GM04504 (cell line): Measurements from ENCODE around the gene PPP1R7.

Experiments
- DNase-seq: peaks from one replicate; pipeline ENCODE4 v3.0.0-alpha.2; 2012; ENCODE audit warnings: low read depth

PPP1R7 gene

DNA sequence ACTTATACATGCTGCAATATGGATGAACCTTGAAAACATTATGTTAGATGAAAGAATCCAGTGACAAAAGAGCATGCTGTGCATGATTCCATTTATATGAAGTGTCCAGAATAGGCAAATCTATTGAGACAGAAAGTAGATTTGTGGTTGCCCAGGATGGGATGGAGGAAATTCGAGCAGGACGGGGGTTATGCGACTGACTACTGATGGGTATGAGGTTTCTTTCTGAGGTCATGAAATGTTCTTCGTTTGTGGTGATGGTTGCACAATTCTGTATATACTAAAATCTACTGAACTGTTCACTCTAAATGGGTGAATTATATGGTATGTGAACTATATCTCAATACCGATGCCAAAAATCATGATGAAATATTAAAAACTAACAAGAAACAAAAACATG lies 29.3 kb upstream of the PPP1R7 start:
- no peak for DNase-seq

DNA sequence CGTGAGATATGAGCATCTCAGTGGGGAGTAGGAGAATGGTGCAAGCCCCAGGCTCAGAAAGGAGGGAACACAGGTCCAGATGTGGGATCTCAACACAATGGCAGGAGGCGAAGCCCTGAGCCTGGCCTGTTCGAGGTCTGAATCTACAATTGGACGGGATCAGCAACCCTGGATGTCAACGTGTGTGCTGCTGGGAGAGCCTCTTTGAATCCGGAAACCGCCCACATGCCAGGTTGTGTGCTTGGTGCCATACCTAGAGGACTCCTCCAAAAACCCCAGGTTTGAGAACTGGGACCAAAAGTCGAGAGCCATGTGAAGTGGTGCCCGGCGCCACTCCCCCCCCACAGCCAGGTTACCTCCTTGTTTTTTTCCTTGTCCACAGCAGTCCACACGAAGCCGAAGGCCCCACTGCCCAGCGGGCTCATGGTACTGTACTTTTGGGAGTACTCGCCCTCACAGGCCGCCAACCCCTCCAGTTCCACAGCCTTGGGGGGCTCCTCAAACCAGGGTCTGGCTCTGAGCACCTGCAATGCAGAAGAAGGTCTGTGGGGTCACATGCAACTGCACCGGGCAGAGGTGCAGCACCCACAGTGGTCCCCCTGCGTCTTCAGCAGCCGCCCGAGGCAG lies 27.8 kb upstream of the PPP1R7 start:
- no peak for DNase-seq

DNA sequence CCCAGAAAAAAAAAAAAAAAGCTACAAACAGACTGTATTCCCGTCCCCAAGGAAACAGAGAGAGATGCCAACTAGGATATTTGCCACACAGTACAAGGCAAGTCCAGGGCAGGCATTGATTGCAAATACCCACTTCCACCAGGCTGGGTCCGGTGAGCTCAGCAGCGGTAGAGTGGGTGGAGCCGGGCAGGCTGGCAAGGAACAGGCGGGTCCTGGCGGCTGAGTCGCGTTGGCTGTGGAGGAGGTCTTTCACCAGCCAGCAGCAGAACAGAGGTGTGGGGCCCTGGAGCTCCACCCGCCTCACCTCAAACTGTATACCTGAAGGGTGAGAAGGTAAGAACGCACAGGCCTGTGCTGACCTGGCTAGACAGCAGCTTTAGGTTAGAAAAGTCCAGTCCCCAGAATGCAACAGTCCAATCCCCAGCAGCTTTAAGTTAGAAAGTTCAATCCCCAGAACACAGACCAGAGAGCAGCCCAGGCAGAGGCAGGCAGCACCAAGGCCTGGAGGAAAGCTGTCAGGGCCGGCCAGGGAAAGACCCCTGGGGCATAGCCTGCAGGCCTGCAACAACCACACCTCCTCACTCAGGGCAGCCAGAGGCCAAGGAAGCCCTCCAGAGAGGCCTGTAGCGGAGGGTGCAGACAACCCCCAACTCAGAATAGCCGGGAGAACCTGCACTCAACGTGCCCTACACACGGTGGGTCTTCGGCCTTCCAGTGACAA lies 26.3 kb upstream of the PPP1R7 start:
- no peak for DNase-seq

DNA sequence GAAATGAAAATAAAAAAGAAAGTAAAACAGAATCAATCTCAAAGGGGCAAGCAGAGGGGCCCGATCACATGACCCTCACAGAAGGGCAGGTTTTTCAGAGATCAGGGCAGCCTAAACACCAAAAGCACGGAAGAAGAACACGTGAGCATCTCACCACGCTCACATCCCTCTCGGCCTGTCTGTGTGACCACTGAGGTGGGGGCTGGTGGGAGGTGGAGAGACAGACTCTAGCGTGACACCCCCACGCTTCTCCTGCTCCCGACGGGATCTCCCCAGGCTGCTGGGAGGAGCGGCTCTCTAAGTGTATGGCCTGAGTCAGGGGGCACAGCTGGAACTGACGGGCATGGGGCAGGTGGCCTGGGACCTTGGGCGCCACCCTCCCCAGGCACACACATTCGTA lies 24.6 kb upstream of the PPP1R7 start:
- no peak for DNase-seq

DNA sequence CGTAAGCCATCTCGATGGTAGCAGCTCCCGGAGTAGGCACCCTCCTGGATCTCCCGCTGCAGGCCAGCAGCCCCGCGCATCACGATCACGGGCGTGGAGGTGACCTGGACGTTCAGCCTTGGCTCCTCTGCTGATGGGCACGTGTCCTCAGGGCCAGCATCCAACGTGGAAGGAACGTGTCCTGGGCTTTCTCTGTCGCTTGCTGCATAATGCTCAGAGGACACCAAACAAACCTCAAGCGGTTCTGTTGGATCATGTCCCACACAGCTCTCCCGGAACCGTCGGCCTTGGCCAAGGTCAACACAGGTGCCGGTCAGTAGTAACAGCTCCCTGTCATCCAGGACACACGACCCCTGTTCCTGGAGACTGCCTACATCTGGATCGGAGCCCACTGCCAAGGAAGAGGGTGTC lies 24.1 kb upstream of the PPP1R7 start:
- no peak for DNase-seq

DNA sequence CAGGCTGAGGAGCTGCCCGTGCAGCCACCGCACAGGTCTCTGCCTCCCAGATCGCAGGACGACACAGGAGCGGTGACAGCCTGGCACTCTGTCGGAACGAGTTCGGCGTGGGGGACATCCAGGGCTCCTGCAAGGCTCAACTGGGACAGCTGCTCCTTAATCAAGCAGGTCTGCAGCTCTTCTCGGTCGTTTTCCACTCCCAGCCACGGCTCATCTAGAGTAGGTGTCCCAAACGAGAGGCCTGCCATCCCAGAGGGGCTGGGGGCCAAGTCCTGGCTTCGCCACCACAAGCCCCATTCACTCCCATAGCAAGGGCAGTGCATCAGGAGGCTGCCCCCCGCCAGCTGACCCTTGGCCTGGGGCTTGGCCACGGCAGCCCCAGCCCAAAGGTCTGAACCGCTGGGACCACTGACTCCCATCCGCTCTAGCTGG lies 23.5 kb upstream of the PPP1R7 start:
- DNase-seq = no peak

DNA sequence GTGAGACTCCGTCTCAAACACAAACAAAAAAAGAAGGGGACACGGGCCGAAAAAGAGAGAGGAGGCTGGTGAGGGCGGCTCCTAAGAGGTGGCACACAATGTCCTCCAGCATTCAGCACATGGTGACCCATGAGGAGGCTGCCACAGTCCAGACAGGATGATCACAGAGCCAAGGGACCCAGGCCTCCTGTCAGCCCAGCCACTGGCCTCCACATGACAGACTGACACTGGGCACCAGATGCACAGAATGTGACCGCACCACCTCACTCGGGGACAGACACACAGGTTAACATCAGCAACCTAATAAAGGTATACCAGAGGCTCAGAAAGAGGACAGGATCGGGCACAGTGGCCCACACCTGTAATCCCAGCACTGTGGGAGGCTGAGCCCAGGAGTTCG lies 22.0 kb upstream of the PPP1R7 start:
- DNase-seq = no peak

DNA sequence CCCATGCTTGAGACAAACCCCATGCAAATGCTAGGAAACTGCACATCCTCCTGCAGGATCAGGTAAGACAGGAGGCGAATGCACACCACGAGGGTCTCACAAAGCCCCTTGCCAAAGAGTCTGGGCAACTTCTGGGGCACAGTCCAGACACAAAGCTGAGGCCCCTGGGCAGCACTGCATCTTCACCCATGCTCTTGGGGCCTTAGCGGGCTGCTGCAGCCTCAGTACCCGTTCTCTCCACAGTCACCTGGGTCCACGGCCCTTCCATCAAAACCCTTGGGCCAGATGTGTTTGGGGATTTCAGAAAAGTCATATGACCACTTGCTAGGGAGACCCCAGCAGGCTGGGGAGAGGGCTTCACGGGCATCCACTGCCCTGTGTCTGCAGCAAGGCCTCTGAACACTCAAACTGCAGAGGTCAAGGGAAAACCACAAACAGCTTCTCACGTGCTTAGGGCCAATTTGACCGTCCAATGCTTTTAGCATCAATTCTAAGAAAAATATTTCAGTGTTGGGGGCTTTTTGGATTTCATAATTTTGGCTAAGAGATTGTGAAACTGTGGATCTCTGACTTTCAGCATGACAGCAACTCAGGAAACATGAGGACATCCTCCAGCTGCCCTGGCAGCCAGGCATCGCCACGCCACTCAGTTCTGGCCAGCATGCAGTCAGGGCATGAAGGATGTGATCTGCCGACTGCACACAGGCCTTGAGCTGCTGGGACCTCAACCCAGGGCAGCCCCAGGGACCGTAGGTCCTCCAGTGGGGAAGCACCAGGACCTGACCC lies 21.0 kb upstream of the PPP1R7 start:
- DNase-seq = no peak

DNA sequence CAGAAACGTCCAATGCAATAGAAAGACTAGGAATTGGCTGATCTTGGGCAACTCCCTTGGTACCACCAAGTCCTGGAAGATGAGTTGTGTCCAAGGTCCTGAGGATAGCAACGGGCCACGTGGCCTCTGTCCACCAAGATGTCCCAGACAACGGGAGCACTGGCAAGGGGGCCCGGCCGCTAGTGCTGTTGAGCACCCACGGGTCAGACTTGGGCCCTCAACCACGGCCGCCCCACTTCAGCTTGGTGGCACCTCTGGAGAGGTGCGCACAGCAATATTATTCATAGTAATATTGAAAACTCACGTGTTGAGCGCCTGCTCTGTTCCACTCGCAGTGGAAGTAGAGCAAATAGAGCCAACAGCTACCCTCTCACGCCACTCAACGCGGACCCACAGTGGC lies 20.0 kb upstream of the PPP1R7 start:
- no peak for DNase-seq

DNA sequence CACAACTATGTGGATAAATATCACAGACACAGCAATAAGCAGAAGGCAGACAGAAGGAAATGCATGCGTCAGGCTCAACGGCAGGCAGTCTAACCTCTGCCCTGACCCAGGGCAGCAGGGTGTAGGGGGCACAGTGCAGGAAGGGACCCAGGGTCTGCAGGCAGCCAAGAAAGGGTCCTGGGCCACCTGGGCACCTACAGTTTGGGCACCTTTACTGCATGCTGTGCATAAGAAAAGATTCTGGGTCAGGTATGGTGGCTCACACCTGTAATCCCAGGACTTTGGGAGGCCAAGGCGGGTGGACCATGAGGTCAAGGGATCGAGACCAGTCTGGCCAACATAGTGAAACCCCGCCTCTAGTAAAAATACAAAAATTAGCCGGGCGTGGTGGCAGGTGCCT lies 18.7 kb upstream of the PPP1R7 start:
- no peak for DNase-seq

DNA sequence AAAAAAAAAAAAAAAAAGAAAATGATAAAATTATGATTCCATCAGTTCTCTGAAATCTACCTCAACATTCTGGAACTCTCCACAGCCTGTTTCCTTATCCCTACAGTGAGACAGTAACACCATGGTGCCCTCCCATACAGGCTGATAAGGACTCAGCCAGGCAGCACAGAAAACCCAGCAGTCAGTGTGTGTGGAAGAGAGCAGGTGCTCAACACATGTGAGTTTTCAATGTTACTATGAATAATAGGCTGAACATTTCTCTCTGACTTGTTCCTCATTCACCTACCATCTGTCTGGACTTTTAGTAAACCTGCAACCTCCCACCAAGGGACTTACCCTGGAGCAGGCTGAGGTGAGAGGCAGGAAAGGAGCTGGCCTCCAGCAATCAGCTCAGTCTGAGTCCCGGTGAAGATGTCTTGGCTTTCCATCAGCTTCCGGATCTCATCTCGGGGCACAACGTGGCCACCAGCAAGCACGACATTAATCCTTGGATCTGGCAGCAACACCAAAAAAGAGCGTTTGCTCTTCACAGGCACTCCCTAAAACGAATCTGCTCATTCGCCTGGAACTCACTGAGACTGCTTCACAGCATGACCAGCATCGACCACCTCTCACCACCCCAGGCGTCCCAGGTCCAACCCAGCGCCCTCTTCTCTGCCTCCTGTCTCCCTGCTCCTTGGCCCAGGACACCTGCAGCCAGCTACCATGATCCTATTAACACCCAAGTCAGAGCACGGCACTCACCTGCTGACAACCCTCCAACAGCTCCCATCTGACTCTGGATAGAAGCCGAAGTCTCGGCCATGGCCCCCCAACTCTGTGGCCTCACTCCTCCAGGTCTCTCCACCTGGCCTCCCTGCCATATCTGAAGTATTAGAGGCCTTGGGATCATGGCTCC lies 17.5 kb upstream of the PPP1R7 start:
- no peak for DNase-seq

DNA sequence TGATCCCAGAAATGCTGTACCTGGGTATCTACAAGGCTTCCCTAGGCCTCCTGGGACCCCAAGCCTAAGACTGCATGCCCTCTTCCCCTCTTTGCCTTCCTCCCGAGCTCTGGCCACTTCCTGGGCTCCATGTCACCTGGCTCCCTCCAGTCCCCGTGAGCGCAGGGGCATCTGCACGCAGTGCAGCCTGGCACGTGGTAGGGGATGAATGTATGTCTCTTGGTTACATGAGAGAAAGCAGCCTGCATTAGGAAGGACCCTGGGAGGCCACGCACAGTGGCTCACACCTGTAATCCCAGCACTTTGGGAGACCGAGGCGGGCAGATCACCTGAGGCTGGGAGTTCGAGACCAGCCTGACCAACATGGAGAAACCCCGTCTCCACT lies 16.8 kb upstream of the PPP1R7 start:
- DNase-seq = no peak

DNA sequence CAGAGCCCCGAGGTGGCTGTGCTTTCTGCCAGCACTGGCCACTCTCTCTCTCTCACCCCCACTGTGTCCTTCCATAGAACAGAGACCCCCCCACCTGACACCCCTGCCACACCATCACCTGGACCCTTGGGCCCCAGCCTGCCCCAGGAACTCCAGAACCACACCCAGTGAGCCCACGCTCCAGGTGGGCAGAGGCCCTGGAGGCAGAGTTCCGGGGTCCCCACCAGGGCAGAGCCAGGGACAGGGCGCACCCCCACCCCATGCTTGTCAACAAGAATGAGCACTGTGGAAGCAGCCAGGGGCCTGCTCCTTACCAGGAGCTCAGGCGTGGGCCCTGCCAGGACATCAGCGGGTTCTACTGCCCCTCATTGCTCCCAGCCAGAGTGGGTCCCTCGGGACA lies 15.6 kb upstream of the PPP1R7 start:
- DNase-seq = no peak

DNA sequence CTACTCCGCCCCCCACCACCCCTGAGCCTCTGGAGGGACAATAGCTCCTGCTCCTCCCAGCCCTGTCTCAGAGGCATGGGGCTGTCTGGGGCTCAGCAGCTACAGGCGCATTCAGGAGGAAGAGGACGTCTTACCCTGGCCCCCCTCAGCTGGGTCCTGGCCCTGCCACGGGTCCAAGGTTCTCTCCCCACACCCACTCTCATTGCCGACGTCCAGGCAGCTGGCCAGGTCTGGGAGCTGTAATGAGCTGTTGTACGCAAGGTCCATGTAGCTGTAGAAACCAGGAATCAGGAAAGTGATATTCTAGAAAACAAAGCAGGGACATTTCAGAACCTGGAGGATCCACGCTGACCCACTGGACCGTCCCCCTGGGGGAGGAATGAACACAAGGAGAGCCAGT lies 14.5 kb upstream of the PPP1R7 start:
- DNase-seq = no peak

DNA sequence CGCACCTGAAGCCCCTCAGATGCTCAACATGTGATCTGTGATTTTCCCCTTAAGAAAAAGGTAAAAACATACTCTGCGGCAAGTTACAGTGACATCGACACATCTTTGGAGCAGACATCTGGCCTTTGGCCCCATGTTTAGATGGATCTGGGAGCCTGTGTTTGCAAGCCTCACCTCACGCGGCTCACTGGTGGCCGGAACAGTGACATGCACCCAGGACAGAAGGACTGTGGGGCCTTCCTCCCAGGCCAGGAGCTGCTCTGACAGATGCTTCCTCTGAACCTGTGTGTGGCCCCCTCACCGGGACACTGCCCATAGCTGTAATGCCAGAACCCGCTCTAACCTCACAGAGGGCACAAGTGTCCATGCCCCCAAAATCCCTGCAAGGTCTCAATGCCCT lies 14.1 kb upstream of the PPP1R7 start:
- no peak for DNase-seq

DNA sequence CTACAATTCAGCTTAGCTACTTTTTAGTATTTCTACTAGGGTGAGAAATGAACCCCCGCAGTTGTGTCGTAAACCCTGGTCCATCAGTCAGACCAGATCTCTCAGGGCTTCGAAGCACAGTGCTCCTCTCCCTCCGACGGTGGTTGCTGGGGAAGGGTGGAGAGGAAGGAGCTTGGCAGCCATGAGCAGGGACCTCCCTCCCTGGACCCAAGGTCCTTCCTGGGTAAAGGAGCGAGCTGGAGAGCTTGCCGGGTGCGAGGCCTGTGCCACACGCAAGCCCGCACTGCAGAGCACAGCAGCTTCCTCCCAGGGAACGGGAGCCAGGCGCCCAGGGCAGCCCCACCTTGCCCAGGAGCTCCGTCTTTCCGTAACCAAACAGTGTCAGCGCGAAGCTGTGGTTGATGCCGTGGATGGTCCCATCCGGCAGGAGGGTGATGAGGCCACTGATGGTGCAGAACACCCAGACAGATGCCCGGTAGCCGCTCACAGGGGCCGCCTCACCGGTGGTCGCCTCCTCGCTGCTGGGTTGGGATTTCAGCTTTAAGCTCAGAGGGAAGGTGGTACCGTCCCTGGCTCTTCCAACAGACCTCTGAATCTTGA lies 13.5 kb upstream of the PPP1R7 start:
- DNase-seq = no peak

DNA sequence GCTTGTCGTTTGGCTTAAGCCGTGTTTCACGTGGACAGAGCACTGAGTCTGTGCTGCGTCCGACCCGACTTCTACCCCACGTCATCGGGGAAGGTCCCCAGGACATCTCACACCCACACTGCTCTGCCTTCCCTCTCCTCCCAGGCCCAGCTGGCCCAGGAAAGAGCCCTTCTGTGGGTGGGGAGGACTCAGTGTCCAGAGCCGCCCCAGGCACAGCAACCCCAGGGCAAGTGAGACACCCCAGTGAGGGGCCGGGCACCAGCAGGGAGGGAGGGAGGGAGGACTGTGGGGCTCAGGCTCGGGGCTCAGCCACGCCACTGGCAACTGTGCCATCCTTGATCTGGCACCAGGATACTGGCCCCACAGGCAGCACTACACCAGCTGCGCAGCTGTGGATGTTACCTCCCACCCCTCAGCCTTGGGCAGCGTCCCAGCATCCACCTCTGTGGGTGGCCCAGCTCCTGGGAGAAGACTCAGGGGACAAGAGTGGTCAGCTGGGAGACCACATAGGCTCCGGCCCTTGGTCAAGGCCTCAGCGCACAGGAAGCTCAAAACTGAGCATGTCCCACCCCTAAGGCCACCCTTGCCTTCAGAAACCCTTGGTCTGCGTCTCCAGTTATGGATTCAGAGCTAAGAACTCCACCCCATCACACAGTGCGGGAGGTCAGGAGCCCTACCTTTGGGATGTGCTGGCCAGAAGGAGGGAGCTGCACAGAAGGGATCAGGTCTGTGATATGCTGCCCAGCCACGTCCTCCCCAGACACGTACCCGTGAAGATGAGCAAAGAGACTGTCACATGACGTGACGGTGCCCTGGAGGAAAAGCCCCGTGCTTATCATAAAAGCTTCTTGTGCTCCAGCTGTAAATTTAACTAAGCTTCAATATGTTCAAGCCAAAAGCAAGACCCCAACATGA lies 12.7 kb upstream of the PPP1R7 start:
- DNase-seq = no peak

DNA sequence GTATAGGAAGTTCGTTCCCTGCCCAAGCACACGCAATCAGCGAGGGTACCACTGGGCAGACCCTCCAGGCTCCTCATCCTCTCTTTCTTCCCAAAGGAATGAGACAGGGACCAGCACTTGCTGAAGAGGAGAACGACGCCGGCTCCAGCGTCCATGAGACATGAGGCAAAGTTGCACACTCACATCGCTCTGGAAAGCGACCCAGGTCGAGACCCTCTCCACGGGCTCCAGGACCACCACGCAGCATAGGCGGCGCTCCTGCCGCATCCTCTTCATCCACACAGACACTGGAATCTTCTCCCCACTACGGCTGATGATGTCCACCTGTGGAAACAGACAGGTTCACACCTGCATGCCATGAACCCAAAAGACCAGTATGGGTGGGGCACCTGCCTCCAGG lies 11.8 kb upstream of the PPP1R7 start:
- no peak for DNase-seq

DNA sequence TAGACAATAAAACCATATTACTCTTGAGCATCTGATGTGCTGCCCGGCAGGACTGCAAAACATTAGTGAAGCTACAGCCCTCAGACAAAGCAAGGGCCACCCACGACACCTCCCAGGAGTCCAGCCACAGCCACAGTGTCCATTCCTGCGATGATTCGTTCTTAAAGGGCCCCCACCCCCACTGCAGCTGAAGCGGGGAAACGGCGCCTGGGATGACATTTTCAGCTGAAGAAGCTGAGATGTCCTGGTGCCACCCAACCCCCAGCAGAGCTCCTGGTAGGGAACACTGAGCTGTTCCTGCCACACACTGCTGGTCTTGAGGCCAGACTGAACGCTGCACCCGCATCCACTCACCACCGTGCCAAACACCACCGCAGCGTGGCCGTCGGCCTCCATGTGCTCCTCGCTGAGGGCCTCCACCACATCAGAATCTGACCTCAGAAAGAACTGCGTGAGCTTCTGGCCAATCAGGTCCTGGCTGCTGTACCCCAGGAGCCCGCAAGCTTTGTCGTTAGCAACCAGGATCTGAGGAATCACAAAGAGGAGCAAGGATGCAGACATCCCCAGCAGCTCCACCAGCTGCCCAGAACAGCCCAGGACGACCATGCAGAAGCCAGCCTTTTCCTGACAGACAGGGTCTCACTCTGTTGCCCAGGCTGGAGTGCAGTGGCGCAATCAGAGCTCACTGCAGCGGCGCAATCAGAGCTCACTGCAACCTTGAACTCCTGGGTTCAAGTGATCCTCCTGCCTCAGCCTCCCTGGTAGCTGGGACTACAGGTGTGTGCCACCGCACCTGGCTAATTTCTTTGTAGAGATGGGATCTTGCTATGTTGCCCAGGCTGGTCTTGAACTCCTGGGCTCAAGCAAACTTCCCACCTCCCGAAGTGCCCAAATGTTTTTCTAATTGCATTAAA lies 10.5 kb upstream of the PPP1R7 start:
- no peak for DNase-seq

DNA sequence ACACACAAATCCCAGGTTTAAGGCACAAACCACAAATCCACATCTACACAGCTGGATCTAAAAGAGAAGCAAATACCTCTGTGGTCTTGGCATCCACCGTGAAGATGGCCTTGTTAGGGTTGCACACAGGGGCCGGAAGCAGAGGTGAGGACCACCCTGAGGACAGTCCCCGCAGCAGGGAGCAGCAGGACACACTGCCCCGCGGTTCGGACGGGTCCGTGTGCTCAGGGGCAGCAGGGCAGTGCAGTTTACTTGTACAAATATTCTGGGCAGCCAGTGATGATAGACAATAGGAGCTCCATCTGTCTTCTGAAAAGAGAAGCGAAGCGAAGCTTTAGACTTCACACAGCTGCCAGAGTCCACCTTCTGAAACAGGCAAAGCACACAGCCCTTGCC lies 9.8 kb upstream of the PPP1R7 start:
- DNase-seq = no peak
